BE2C (cell line): ENCODE results near the gene DPP10.
"Not testable (repeated sequence)": the region's sequence is repeated elsewhere in the genome, so short reads cannot be mapped to it uniquely, and the experiment has no call there.

ENCODE experiments used
- DNase-seq: peaks from one replicate; pipeline ENCODE4 v3.0.0-alpha.2; 2020
- H3K27me3 ChIP-seq: fragments of 250-450 bp; sonication (Bioruptor Pico); 2 replicates; pipeline ENCODE4 v1.5.1; 2020; ENCODE audit warnings: mild to moderate bottlenecking
- H3K36me3 ChIP-seq: fragments of 250-450 bp; sonication (Bioruptor Pico); 2 replicates; pipeline ENCODE4 v1.5.1; 2020; ENCODE audit warnings: mild to moderate bottlenecking
- H3K4me1 ChIP-seq: fragments of 250-450 bp; sonication (Bioruptor Pico); 2 replicates; pipeline ENCODE4 v1.5.1; 2020
- H3K4me3 ChIP-seq: 2 replicates; pipeline ENCODE4 v1.5.1; 2011; ENCODE audit warnings: low read depth, low read length
- H3K9me3 ChIP-seq: fragments of 250-450 bp; sonication (Bioruptor Pico); 2 replicates; pipeline ENCODE4 v1.5.1; 2020
- TF ChIP-seq, protein P1 (sequence below): IDR thresholded peaks from 2 replicates; pipeline ENCODE4 v1.5.1; 2012; ENCODE audit warnings: mild to moderate bottlenecking, low read depth, low read length

DPP10 gene

GRCh38 chr2:114742245-114742644 is 299.8 kb downstream of the DPP10 start:
- no peaks in the 10 kb centered on the region for H3K27me3 ChIP-seq
- DNase-seq, result no peak
- H3K4me1 ChIP-seq, result no peaks in the 10 kb centered on the region
- TF ChIP-seq, protein P1, sequence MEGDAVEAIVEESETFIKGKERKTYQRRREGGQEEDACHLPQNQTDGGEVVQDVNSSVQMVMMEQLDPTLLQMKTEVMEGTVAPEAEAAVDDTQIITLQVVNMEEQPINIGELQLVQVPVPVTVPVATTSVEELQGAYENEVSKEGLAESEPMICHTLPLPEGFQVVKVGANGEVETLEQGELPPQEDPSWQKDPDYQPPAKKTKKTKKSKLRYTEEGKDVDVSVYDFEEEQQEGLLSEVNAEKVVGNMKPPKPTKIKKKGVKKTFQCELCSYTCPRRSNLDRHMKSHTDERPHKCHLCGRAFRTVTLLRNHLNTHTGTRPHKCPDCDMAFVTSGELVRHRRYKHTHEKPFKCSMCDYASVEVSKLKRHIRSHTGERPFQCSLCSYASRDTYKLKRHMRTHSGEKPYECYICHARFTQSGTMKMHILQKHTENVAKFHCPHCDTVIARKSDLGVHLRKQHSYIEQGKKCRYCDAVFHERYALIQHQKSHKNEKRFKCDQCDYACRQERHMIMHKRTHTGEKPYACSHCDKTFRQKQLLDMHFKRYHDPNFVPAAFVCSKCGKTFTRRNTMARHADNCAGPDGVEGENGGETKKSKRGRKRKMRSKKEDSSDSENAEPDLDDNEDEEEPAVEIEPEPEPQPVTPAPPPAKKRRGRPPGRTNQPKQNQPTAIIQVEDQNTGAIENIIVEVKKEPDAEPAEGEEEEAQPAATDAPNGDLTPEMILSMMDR, result no peak
- no peak overlapping the region for H3K4me3 ChIP-seq
- no peaks in the 10 kb centered on the region for H3K36me3 ChIP-seq
- H3K9me3 ChIP-seq, result no peaks in the 10 kb centered on the region

DNA sequence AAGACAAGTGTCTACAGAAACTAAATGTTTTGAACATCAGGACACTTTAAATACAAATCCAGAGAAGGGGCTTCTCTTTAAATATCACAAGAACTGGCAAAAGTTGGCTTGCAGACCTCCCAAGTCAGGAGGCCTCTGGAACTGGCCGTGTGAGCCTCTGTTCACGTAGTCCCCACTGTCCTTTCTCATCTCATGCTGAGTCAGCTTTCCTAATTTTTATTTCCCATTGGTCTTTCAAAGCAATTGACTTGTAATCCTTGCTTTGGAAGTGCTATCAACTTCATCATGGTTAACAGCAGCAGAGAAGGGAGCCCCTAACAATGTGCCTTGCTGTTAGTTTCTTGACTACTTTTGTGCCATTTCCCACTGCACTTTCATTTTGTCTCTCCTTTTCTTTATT is 303.3 kb downstream of the DPP10 start:
- Histone ChIP-seq H3K4me1 (no peaks in the 10 kb centered on the region), H3K36me3 (no peaks in the 10 kb centered on the region)
- DNase-seq, result no peak

GRCh38 chr2:114748175-114748574 is 305.7 kb downstream of the DPP10 start:
- DNase-seq, H3K4me1 ChIP-seq, H3K36me3 ChIP-seq, H3K4me3 ChIP-seq, H3K27me3 ChIP-seq, H3K9me3 ChIP-seq: not testable (repeated sequence)

More for the DNA sequence above, 303.3 kb downstream of the DPP10 start:
- Histone ChIP-seq H3K9me3 (no peaks in the 10 kb centered on the region), H3K27me3 (no peaks in the 10 kb centered on the region), H3K4me3 (no peak overlapping the region)
- TF ChIP-seq, protein P1, result no peak

DNA sequence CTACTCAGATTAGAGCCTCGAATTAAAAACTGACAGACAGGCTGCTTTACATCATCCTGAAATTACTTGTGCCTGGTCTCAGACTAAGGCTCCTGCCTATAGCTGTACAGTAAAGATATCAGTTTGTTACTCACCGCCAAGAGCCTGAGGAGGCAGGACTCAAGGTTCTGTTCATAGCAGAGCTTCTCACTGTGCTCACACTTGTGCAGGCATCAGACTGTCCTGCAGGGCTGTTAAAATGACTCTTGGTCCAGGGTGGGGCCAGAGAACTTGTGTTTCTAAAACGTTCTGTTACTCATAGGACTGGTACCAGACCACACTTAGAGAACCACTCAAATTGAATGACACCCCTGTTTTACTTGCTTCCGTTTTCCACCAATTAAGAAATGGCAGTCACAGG is 310.0 kb downstream of the DPP10 start:
- Histone ChIP-seq H3K9me3 (no peaks in the 10 kb centered on the region), H3K4me1 (no peaks in the 10 kb centered on the region), H3K36me3 (no peaks in the 10 kb centered on the region), H3K4me3 (no peak overlapping the region), H3K27me3 (no peaks in the 10 kb centered on the region)
- TF ChIP-seq, protein P1, result no peak
- no peak for DNase-seq

GRCh38 chr2:114753145-114753544 is 310.7 kb downstream of the DPP10 start:
- TF ChIP-seq, protein P1, result no peak
- Histone ChIP-seq H3K36me3 (no peaks in the 10 kb centered on the region), H3K9me3 (no peaks in the 10 kb centered on the region), H3K27me3 (no peaks in the 10 kb centered on the region), H3K4me3 (no peak overlapping the region), H3K4me1 (no peaks in the 10 kb centered on the region)
- no peak for DNase-seq

GRCh38 chr2:114754907-114755563 is 312.6 kb downstream of the DPP10 start:
- TF ChIP-seq, protein P1, result no peak

More at GRCh38 chr2:114754907-114755563, 312.6 kb downstream of the DPP10 start:
- Histone ChIP-seq H3K27me3 (no peaks in the 10 kb centered on the region), H3K4me1 (no peaks in the 10 kb centered on the region), H3K4me3 (no peak overlapping the region), H3K36me3 (no peaks in the 10 kb centered on the region), H3K9me3 (no peaks in the 10 kb centered on the region)
- no peak for DNase-seq
